Measurements from ENCODE around the gene AP1M1.

AP1M1 gene

DNA sequence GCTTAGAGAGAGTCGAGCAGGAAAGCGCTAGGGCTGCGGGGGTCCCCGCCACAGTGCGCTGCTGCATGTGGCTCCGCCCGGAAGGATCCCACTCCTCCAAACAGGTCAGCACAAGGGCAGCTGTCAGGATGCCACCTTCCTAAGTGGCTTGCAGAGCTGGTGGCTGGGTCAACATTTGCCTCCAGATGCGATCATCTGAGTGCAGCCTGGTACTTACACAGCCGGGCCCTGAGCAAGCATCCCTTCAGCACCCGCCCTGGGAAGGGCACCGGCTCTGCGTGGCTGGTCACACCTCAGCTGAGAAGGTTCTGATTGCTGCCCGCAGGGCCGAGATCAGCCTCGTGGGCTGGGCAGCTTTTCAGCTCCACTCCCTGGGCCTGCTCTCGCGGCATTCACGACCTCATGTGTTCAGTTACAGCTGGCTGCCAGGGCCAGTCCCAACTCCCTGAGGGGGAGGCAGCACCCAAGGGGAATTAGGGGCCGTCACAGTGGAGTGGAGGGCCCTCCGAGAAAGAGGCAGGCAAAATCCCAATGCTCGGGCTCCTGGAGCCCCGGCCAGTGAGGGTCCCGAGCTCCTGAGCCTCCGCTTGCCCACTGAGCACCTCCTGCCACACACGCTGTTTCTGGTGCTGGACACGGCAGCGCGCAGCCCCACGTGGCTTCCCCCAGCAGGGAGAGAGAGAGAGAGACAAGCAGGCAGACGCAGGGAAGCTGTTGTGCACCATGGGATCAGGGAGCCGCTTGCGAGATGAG is 26.8 kb downstream of the AP1M1 start:
- TF ChIP-seq, protein P1, sequence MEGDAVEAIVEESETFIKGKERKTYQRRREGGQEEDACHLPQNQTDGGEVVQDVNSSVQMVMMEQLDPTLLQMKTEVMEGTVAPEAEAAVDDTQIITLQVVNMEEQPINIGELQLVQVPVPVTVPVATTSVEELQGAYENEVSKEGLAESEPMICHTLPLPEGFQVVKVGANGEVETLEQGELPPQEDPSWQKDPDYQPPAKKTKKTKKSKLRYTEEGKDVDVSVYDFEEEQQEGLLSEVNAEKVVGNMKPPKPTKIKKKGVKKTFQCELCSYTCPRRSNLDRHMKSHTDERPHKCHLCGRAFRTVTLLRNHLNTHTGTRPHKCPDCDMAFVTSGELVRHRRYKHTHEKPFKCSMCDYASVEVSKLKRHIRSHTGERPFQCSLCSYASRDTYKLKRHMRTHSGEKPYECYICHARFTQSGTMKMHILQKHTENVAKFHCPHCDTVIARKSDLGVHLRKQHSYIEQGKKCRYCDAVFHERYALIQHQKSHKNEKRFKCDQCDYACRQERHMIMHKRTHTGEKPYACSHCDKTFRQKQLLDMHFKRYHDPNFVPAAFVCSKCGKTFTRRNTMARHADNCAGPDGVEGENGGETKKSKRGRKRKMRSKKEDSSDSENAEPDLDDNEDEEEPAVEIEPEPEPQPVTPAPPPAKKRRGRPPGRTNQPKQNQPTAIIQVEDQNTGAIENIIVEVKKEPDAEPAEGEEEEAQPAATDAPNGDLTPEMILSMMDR (IDR thresholded peaks at IDR 0.05; ENCODE audit: insufficient read depth, low read depth, low read length, missing control alignments), result no peak
- DNase-seq (ENCODE audit: low read depth), result no peak
- no peak overlapping the region for H3K4me3 ChIP-seq (ENCODE audit: low read length)

DNA sequence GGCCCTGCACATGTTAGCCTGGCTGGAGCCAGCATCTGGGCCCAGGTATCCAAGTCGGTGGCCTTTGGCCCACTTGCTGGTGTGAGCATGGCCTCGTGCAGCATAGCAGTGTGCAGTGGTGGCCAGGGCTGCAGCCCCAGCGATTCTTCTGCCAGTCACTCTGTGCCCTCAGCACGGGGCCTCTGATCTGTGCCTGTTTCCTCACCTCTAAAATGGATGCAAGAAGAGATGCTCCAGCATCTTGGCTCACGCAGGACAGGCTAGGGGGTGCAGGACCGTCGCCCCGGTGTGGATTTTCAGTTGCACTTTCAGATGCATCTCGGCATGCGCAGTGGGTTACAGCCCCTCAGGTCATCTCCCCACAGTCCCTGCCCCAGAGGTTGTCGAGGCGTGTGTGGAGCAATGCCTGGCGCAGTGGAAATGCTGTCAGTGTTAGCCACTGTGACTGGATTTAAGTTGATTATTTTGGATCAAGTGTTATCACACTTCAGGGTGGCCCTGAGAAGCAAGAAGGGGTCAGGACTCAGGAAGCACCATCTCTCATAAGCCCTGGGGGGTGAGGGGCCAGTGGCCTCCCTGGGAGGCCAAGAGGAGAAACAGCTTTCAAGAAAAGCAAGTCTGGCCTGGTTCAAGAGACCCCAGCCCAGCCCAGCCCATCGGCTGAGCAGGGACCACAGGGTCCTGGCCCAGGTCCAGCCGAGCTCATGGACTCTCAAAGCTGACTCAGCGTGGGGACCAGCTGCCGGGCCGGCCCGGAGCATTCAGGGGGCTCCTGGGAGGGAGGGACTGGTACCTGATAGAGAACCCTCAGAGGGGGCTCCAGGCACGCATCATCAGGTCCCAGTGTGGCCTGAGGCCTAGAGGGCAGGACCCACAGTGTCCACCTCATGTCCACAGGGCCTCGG is 27.8 kb downstream of the AP1M1 start:
- TF ChIP-seq, protein P1 (IDR thresholded peaks at IDR 0.05; ENCODE audit: insufficient read depth, low read depth, low read length, missing control alignments), result no peak
- no peak for DNase-seq (ENCODE audit: low read depth)
- H3K4me3 ChIP-seq (ENCODE audit: low read length), result no peak overlapping the region

DNA sequence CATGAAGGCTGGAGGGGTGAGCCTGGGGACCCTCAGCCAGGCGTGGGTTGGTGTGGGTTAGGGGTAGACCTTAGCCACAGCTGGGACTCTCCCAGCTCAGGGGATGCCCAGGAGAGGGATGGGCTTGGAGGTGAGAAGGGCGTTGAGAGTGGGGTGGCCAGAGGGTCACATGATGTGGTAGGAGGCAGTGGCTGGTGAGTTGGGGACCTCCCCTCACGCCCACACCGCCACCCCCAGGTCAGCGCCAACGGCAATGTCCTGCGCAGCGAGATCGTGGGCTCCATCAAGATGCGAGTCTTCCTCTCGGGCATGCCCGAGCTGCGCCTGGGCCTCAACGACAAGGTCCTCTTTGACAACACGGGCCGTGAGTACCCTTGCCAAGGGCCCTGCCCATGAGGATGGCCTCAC is 28.5 kb downstream of the AP1M1 start:
- TF ChIP-seq, protein P1 (IDR thresholded peaks at IDR 0.05; ENCODE audit: insufficient read depth, low read depth, low read length, missing control alignments), result no peak
- DNase-seq (ENCODE audit: low read depth), result no peak
- H3K4me3 ChIP-seq (ENCODE audit: low read length), result no peak overlapping the region

DNA sequence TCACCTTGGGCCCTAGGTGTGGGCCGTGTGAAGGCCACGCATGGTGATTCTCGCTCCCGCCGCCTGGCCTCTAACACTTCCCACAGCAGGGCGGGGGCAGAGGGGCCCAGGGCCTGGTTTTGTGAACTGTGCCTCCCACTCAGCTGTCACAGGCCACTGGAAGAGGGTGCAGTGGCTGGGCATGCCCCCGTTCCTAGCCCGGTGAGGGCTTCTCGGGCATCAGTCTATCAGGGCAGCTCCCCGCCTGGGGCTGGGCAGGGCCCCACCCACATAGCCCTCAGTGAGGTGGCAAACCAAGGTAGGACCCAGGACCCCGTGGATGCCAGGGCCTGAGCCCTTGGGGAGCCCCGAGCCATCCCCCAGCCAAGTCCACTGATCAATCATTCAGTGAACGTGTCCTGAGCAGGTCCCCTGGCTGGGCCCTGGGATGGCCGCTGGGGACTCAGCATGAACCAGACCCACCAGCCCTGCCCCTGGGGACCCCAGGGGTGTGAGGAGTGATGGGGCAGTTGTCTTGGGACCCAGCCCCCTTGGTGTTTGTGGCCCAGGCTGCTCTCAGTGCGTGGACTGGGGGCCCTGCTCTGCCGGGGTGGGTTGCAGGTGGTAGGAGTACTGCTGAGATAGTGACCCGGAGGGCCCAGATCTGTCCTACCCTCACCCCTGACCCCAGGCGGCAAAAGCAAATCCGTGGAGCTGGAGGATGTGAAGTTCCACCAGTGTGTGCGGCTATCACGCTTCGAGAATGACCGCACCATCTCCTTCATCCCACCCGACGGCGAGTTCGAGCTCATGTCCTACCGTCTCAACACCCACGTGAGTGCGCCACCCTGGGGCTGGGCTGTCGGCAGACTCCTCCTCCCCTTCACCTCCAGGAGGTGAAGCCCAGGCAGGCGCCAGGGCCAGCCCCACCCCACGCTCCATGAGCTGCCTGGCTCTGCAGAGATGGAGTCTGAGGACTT is 29.4 kb downstream of the AP1M1 start:
- no peak for DNase-seq (ENCODE audit: low read depth)
- TF ChIP-seq, protein P1 (IDR thresholded peaks at IDR 0.05; ENCODE audit: insufficient read depth, low read depth, low read length, missing control alignments), result no peak
- H3K4me3 ChIP-seq (ENCODE audit: low read length), result no peak overlapping the region

DNA sequence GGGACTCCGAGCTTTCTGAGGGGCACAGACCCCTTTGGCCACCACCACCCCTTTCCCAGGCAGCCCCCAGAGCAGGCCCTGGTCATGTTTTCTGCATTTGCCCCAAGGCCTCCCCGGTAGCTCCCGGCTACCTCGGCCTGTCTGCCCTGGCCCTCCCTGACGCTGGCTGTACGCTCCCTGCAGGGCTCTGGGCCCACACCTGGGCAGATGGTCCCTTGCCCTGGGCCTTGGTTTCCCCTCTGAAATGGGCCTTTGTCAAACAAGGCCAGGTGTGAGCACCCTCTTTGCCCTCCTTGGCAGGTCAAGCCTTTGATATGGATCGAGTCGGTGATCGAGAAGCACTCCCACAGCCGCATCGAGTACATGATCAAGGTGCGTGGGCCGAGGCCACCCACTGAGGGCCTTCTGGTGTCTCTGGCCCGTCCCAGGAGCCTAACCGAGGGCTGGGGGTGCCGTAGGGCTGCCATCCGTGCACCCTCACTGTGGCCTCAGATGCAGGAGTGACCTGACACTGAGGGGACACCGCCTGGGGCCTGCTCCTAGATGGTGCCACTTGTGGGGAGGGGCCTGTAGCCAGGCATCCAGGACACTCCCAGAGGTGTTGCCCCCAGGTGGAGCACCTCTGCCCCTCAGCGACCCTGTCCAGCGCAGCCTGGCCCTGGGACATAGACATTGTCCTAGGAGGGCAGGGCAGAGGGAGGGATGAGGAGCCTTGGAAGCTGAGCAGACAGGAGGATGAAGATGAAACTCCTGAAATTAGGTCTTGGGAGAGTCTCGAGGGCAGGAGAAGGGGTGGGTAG is 30.3 kb downstream of the AP1M1 start:
- DNase-seq (ENCODE audit: low read depth), result no peak
- no peak overlapping the region for H3K4me3 ChIP-seq (ENCODE audit: low read length)
- TF ChIP-seq, protein P1 (IDR thresholded peaks at IDR 0.05; ENCODE audit: insufficient read depth, low read depth, low read length, missing control alignments), result no peak
